Upper lobe of left lung (tissue), 6 donors: ENCODE results near the gene TM4SF5. TPM values are rescaled to one million over a fixed set of nuclear protein-coding genes. Genes with fewer than 3 reads are reported as not detected.
"Not testable (repeated sequence)": the region's sequence is repeated elsewhere in the genome, so short reads cannot be mapped to it uniquely, and the experiment has no call there.

Experiments
- ATAC-seq, 2 donors: fragments of 200-7000 bp; cut with Tn5 transposase; one replicate each; pipeline ENCODE4 v1.9.1; 2022; ENCODE audit warnings: mild to moderate bottlenecking in 2 of 2, moderate library complexity in 2 of 2; ENCODE audit not compliant: low FRiP score in 2 of 2
- DNase-seq, 2 donors: peaks; one replicate each; pipeline ENCODE4 v3.0.0-alpha.2; 2019 to 2020
- H3K27ac ChIP-seq, 4 donors: fragments of 200-600 bp; sonication (generic); one replicate each; pipeline ENCODE4 v1.5.1; 2016 to 2019
- H3K27me3 ChIP-seq, 4 donors: fragments of 200-600 bp; sonication (generic); one replicate each; pipeline ENCODE4 v1.5.1; 2017 to 2019
- H3K36me3 ChIP-seq, 4 donors: fragments of 200-600 bp; sonication (generic); one replicate each; pipeline ENCODE4 v1.5.1; 2016 to 2019
- H3K4me1 ChIP-seq, 4 donors: fragments of 200-600 bp; sonication (generic); one replicate each; pipeline ENCODE4 v1.5.1; 2018 to 2019
- H3K4me3 ChIP-seq, 4 donors: fragments of 200-600 bp; sonication (generic); one replicate each; pipeline ENCODE4 v1.5.1; 2017 to 2019; ENCODE audit warnings: mild to moderate bottlenecking in 2 of 4, moderate library complexity in 1 of 4
- H3K9me3 ChIP-seq, 4 donors: fragments of 200-600 bp; sonication (generic); one replicate each; pipeline ENCODE4 v1.5.1; 2018 to 2019
- CTCF ChIP-seq, 6 experiments: fragments of 450-650 bp in 4 of 6; fragments of 200-600 bp in 2 of 6; sonication (generic) in 2 of 6; IDR thresholded peaks; one replicate each; pipeline ENCODE4 v1.5.1; 2016 to 2019; ENCODE audit warnings: antibody characterized with exemption in 6 of 6
- EP300 ChIP-seq, 4 donors: sonication (generic); formaldehyde crosslinking; IDR thresholded peaks; one replicate each; pipeline ENCODE4 v1.5.1; 2017; ENCODE audit warnings: antibody characterized with exemption in 4 of 4, control low read depth in 2 of 4
- POLR2A ChIP-seq, 4 donors: fragments of 450-650 bp; IDR thresholded peaks; one replicate each; pipeline ENCODE4 v1.5.1; 2016 to 2017; ENCODE audit warnings: antibody characterized with exemption in 4 of 4, mild to moderate bottlenecking in 2 of 4
- POLR2AphosphoS5 ChIP-seq, 2 donors: sonication (generic); formaldehyde crosslinking; IDR thresholded peaks; one replicate each; pipeline ENCODE4 v1.5.1; 2017; ENCODE audit warnings: antibody characterized with exemption in 2 of 2
- WGBS, 2 donors: methylation state at CpG; one replicate each; pipeline ENCODE4 v1.1.5; 2017 to 2018; 5-methylcytosine and 5-hydroxymethylcytosine counted together
- total RNA-seq, 6 donors: library from RNA; depleted of rRNA in 4 of 6; stranded (reverse); fragments of >200 nt in 4 of 6; gene quantifications; one replicate each; pipeline versions ENCODE4 v1.1.0 to v1.2.1, GENCODE V29; 2016 to 2021
- donor health status: DM: no; HTN: no; CAD: no; lungs with moderate emphysema.
- donor health status: DM: no; HTN: yes; CAD: no; lungs with severe emphysema.

TM4SF5 gene
- total RNA-seq, 6 donors from 2014 or later, result not detected

- DNase-seq (no peak), ATAC-seq (no peak)
- H3K4me1 ChIP-seq, result no peaks in the 10 kb centered on the region
- H3K4me3 ChIP-seq, result no peak overlapping the region
- no peak overlapping the region for H3K27ac ChIP-seq
- WGBS, 2 donors, result 94 to 95% methylated on average over 2 to 12 of the region's 13 CpGs
- no peaks in the 10 kb centered on the region for H3K9me3 ChIP-seq
- H3K36me3 ChIP-seq, result peaks cover 0 to 59% (median 23%) of the 10 kb centered on the region in 4 donors
- TF ChIP-seq CTCF (IDR thresholded peaks at IDR 0.05) (no peak), EP300 (IDR thresholded peaks at IDR 0.05) (no peak), POLR2AphosphoS5 (IDR thresholded peaks at IDR 0.05) (no peak), POLR2A (IDR thresholded peaks at IDR 0.05) (no peak)
- H3K27me3 ChIP-seq, result no peaks in the 10 kb centered on the region
Observed at GRCh38 chr17:4816826-4817225, 45.1 kb downstream of the TM4SF5 start.

DNA sequence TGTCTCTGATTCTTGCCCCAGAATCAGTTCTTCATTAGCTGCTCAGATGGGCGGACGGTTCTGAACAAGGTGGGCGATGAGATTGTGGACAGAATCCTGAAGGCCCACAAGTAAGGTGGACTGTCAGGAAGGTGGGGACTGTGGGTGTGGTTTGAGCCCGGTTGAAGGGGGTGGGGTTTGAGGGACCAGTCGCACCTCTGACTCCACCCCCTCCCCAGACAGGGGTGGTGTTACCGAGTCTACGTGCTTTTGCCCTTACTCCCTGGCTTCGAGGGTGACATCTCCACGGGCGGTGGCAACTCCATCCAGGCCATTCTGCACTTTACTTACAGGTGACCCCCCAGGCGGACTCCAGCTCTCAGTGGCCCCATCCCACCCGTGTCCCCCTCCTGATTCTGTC is 46.6 kb downstream of the TM4SF5 start:
- 82 to 86% methylated on average over 12 of the region's 12 CpGs for WGBS, 2 donors
- Histone ChIP-seq H3K9me3 (no peaks in the 10 kb centered on the region), H3K36me3 (peaks cover 0 to 68% (median 26%) of the 10 kb centered on the region in 4 donors), H3K27me3 (no peaks in the 10 kb centered on the region), H3K27ac (no peak overlapping the region), H3K4me3 (no peak overlapping the region), H3K4me1 (no peaks in the 10 kb centered on the region)
- DNase-seq, result no peak
- no peak for ATAC-seq
- TF ChIP-seq POLR2AphosphoS5 (IDR thresholded peaks at IDR 0.05), result no peak
- no peak for TF ChIP-seq CTCF (IDR thresholded peaks at IDR 0.05)
- no peak for TF ChIP-seq POLR2A (IDR thresholded peaks at IDR 0.05)
- TF ChIP-seq EP300 (IDR thresholded peaks at IDR 0.05), result no peak

GRCh38 chr17:4822835-4823234 is 51.1 kb downstream of the TM4SF5 start:
- no peak for DNase-seq

GRCh38 chr17:4823373-4824089 is 51.8 kb downstream of the TM4SF5 start:
- Histone ChIP-seq H3K4me1 (no peaks in the 10 kb centered on the region), H3K27me3 (no peaks in the 10 kb centered on the region), H3K27ac (no peak overlapping the region), H3K36me3 (peaks cover 0 to 37% (median 9%) of the 10 kb centered on the region in 4 donors), H3K4me3 (no peak overlapping the region), H3K9me3 (no peaks in the 10 kb centered on the region)
- ATAC-seq (no peak), DNase-seq (peak in 1 of 2 donors; percentile 64)
- WGBS, 2 donors, result 67 to 75% methylated on average over 12 of the region's 12 CpGs
- TF ChIP-seq POLR2AphosphoS5 (IDR thresholded peaks at IDR 0.05) (no peak), POLR2A (IDR thresholded peaks at IDR 0.05) (no peak), CTCF (IDR thresholded peaks at IDR 0.05) (no peak)

More at GRCh38 chr17:4822835-4823234, 51.1 kb downstream of the TM4SF5 start:
- Histone ChIP-seq H3K27ac (no peak overlapping the region), H3K27me3 (no peaks in the 10 kb centered on the region), H3K9me3 (no peaks in the 10 kb centered on the region), H3K4me1 (no peaks in the 10 kb centered on the region), H3K4me3 (no peak overlapping the region), H3K36me3 (peaks cover 0 to 44% (median 10%) of the 10 kb centered on the region in 4 donors)
- TF ChIP-seq POLR2AphosphoS5 (IDR thresholded peaks at IDR 0.05), result no peak
- TF ChIP-seq EP300 (IDR thresholded peaks at IDR 0.05), result no peak
- no peak for TF ChIP-seq CTCF (IDR thresholded peaks at IDR 0.05)
- TF ChIP-seq POLR2A (IDR thresholded peaks at IDR 0.05), result no peak
- ATAC-seq, result no peak
- WGBS, 2 donors, result 69 to 96% methylated on average over 1 to 3 of the region's 3 CpGs

- Histone ChIP-seq H3K27me3 (no peaks in the 10 kb centered on the region), H3K36me3 (peaks cover 0 to 10% (median 3%) of the 10 kb centered on the region in 4 donors), H3K4me3 (no peak overlapping the region), H3K4me1 (no peaks in the 10 kb centered on the region), H3K27ac (no peak overlapping the region), H3K9me3 (no peaks in the 10 kb centered on the region)
- no peak for ATAC-seq
- 72 to 86% methylated on average over 8 of the region's 8 CpGs for WGBS, 2 donors
- TF ChIP-seq POLR2AphosphoS5 (IDR thresholded peaks at IDR 0.05), result no peak
- TF ChIP-seq EP300 (IDR thresholded peaks at IDR 0.05), result no peak
- no peak for TF ChIP-seq POLR2A (IDR thresholded peaks at IDR 0.05)
- no peak for TF ChIP-seq CTCF (IDR thresholded peaks at IDR 0.05)
- DNase-seq, result no peak
Observed at GRCh38 chr17:4827399-4827798, 55.7 kb downstream of the TM4SF5 start.

GRCh38 chr17:4832829-4833177 is 61.1 kb downstream of the TM4SF5 start:
- Histone ChIP-seq H3K4me3 (peak overlapping the region; percentile 63 to 93 (median 74)), H3K27ac (peak overlapping the region; percentile 83 to 97 (median 88)), H3K4me1 (peaks cover 25 to 46% (median 35%) of the 10 kb centered on the region in 4 donors)
- peak in 1 of 2 donors; percentile 57 for ATAC-seq
- not testable (repeated sequence) for H3K27me3 ChIP-seq, DNase-seq, H3K36me3 ChIP-seq, H3K9me3 ChIP-seq
- 0 to 1% methylated on average over 8 to 12 of the region's 17 CpGs for WGBS, 2 donors
